Bronchial epithelial cell (primary cell): ENCODE data around the gene ALOX12B. TPM values are rescaled to one million over a fixed set of nuclear protein-coding genes. Genes with fewer than 3 reads are reported as not detected.

Experiments used
- DNase-seq: peaks from one replicate; pipeline ENCODE4 v3.0.0-alpha.2; 2010; ENCODE audit warnings: low read depth
- FAIRE-seq: peaks from 2 replicates; lab custom pipeline; 2011; peaks lifted over from hg19 to GRCh38; lab: Jason Lieb, UNC
- H3K27me3 ChIP-seq: 2 replicates; pipeline ENCODE4 v1.5.1; 2011; ENCODE audit warnings: low read length; ENCODE audit not compliant: control insufficient read depth, insufficient read depth
- H3K36me3 ChIP-seq: 2 replicates; pipeline ENCODE4 v1.5.1; 2011; ENCODE audit warnings: low read length; ENCODE audit not compliant: control insufficient read depth, insufficient read depth
- H3K4me3 ChIP-seq: 2 replicates; pipeline ENCODE4 v1.5.1; 2011; ENCODE audit warnings: mild to moderate bottlenecking, low read depth, low read length, control low read depth
- total RNA-seq: library from RNA; depleted of rRNA; stranded (reverse); fragments of >200 nt; gene quantifications from 2 replicates; pipeline ENCODE4 v1.2.1, GENCODE V29; 2014
- TF ChIP-seq, protein P1 (sequence below): IDR thresholded peaks from 2 replicates; pipeline ENCODE4 v1.5.1; 2011; ENCODE audit warnings: mild to moderate bottlenecking, moderate library complexity, low read length, control low read depth, inconsistent platforms; ENCODE audit not compliant: insufficient read depth, severe bottlenecking

ALOX12B gene
- total RNA-seq, 1 donor from 2014 or later = 0.26 TPM

DNA sequence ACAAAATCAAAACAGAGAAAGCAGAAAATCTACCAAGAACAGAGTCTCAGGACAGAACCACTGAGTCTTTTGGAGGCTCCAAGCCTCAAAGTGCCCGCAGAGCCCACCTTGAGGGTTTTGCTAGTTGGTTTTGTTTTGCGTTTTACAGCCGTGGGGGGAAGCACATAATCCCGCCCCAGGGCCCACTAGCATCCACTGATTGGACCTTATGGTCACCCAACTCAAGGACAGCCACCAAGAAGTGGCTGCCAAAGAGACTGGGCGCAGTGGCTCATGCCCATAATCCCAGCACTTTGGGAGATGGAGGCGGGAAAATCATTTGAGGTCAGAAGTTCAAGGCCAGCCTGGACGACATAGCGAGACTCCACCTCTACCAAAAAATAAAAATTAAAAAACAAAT lies 38.8 kb downstream of the ALOX12B start:
- H3K4me3 ChIP-seq = no peak overlapping the region
- H3K36me3 ChIP-seq = peaks cover 2% of the 10 kb centered on the region
- TF ChIP-seq, protein P1, sequence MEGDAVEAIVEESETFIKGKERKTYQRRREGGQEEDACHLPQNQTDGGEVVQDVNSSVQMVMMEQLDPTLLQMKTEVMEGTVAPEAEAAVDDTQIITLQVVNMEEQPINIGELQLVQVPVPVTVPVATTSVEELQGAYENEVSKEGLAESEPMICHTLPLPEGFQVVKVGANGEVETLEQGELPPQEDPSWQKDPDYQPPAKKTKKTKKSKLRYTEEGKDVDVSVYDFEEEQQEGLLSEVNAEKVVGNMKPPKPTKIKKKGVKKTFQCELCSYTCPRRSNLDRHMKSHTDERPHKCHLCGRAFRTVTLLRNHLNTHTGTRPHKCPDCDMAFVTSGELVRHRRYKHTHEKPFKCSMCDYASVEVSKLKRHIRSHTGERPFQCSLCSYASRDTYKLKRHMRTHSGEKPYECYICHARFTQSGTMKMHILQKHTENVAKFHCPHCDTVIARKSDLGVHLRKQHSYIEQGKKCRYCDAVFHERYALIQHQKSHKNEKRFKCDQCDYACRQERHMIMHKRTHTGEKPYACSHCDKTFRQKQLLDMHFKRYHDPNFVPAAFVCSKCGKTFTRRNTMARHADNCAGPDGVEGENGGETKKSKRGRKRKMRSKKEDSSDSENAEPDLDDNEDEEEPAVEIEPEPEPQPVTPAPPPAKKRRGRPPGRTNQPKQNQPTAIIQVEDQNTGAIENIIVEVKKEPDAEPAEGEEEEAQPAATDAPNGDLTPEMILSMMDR = no peak
- DNase-seq (no peak), FAIRE-seq (no peak)
- H3K27me3 ChIP-seq = peaks cover 1% of the 10 kb centered on the region

DNA sequence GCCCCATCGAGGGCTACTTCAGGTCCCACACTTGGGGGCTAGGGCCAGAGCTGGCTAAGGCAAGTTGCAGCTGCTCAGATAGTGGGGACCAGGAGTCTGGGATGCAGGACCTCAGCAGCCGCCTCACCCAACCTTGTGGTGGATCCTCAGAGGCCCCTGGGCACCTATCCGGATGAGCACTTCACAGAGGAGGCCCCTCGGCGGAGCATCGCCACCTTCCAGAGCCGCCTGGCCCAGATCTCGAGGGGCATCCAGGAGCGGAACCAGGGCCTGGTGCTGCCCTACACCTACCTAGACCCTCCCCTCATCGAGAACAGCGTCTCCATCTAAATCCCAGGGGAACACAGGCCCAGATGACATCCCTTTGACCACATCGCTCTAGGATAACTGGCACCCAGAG lies 39.3 kb downstream of the ALOX12B start:
- FAIRE-seq = no peak
- Histone ChIP-seq H3K36me3 (peaks cover 3% of the 10 kb centered on the region), H3K27me3 (peaks cover 1% of the 10 kb centered on the region), H3K4me3 (no peak overlapping the region)
- no peak for DNase-seq
- TF ChIP-seq, protein P1 = no peak

DNA sequence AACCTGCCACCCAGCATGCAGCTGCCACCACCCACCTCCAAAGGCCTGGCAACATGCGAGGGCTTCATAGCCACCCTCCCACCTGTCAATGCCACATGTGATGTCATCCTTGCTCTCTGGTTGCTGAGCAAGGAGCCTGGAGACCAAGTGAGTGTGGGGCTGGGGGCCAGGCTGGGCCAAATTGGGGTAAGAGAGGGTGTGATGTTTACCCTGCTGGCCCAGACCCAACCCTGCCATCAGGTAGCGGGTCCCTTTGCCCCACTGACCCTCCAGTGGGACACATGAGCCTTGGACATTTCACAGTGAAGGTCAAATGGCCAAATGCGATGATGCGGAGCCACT lies 39.8 kb downstream of the ALOX12B start:
- Histone ChIP-seq H3K27me3 (peaks cover 1% of the 10 kb centered on the region), H3K36me3 (peaks cover 7% of the 10 kb centered on the region), H3K4me3 (no peak overlapping the region)
- TF ChIP-seq, protein P1 = no peak
- no peak for FAIRE-seq
- no peak for DNase-seq

DNA sequence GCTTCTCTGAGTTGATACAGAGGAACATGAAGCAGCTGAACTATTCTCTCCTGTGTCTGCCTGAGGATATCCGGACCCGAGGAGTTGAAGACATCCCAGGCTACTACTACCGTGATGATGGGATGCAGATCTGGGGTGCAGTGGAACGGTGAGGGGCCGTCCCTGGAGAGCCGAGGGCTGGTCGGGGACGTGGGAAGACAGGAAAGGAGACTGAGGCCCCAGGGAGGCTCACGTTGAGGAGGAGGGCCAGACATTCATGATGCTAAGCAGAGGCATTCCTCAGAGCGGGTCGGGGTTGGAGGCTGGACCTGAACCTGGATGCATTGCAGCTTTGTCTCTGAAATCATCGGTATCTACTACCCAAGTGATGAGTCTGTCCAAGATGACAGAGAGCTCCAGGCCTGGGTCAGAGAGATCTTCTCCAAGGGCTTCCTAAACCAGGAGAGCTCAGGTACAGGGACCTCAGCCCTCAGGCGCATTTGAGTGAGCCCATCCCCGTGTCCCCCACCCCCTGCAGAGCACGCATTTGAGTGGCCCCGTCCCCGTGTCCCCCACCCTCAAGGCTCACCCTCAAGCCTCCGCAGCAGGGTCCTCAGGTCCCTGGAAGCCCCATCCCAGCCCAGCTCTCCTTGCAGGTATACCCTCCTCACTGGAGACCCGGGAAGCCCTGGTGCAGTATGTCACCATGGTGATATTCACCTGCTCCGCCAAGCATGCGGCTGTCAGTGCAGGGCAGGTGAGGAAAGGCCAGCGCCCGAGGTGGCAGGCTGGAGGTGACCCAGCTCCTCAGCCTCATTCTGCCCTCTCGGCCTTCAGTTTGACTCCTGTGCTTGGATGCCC lies 40.4 kb downstream of the ALOX12B start:
- no peak overlapping the region for H3K4me3 ChIP-seq
- TF ChIP-seq, protein P1 = no peak
- DNase-seq = no peak
- peaks cover 10% of the 10 kb centered on the region for H3K36me3 ChIP-seq
- peaks cover 1% of the 10 kb centered on the region for H3K27me3 ChIP-seq
- no peak for FAIRE-seq

DNA sequence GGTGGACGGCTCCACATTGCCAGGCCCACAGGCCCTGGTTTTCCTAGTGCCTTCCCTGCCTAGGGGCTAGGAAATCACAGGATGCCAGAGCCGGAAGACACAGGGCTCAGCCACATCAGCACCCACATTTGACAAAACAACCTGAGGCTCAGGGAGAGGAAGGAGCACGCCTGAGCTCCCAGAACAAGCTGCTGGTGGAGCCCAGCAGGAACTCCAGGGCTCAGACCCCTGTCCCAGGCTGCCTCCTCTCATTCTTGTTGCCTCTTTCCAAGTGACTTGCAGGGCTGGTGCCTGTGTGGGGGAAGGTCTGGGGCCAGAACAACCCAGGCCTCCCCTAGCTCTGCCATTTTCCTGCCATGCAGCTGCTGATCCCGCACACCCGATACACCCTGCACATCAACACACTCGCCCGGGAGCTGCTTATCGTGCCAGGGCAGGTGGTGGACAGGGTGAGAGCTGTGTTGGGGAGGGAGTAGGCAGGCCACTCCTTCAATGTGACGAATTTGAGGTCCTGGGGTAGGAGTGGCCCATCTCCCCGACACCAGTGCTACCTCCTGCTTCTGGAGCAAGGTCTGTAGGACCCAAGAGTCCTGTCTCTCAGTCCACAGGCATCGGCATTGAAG lies 41.1 kb downstream of the ALOX12B start:
- TF ChIP-seq, protein P1 = no peak
- FAIRE-seq (no peak), DNase-seq (no peak)
- Histone ChIP-seq H3K36me3 (peaks cover 10% of the 10 kb centered on the region), H3K4me3 (no peak overlapping the region), H3K27me3 (peaks cover 1% of the 10 kb centered on the region)
